Endothelial cell of umbilical vein (primary cell): Measurements from ENCODE around the gene ZEB1. TPM values are rescaled to one million over a fixed set of nuclear protein-coding genes. Genes with fewer than 3 reads are reported as not detected.

Source experiments
- BruUV-seq: library from RNA; stranded (reverse); fragments of 400-500 nt; replicated peaks from 2 replicates; lab custom pipeline; 2021; lab: Mats Ljungman, UMichigan
- CTCF ChIA-PET: fragments of 300-600, 350-600 bp; sonication (Branson Sonifier 250); formaldehyde crosslinking; loops from one replicate; lab custom pipeline; 2021; ENCODE audit warnings: antibody characterized with exemption, inconsistent platforms; lab: Charles Lee
- POLR2A ChIA-PET: fragments of 300-600, 350-600 bp; sonication (Branson Sonifier 250); formaldehyde crosslinking; loops from one replicate; lab custom pipeline; 2021; ENCODE audit warnings: antibody characterized with exemption, inconsistent platforms; lab: Charles Lee
- DNase-seq: peaks from one replicate; pipeline ENCODE4 v3.0.0-alpha.2; 2011; ENCODE audit warnings: low read depth, low spot score
- FAIRE-seq: peaks from 2 replicates; lab custom pipeline; 2011; peaks lifted over from hg19 to GRCh38; lab: Jason Lieb, UNC
- H2AFZ ChIP-seq: 2 replicates; pipeline ENCODE4 v1.6.0; 2012; ENCODE audit warnings: low read depth, low read length, control low read depth, inconsistent platforms
- H3K27ac ChIP-seq: 2 replicates; pipeline ENCODE4 v1.5.1; 2011; ENCODE audit warnings: low read depth, mild to moderate bottlenecking, control low read depth, low read length, moderate library complexity; ENCODE audit not compliant: insufficient read depth
- H3K27me3 ChIP-seq, 2 experiments: 2 replicates each; pipeline versions ENCODE4 v1.6.0 to v1.6.1; 2011; ENCODE audit warnings: low read length in 2 of 2, mixed read lengths in 1 of 2; ENCODE audit not compliant: control insufficient read depth in 2 of 2, insufficient read depth in 2 of 2
- H3K36me3 ChIP-seq, 2 experiments: 2 replicates in 1 of 2; 3 replicates in 1 of 2; pipeline ENCODE4 v1.5.1; 2011; ENCODE audit warnings: low read length in 2 of 2, mild to moderate bottlenecking in 1 of 2, moderate library complexity in 1 of 2; ENCODE audit not compliant: control insufficient read depth in 2 of 2, insufficient read depth in 2 of 2; ENCODE audit errors: extremely low read depth in 1 of 2
- H3K4me1 ChIP-seq: 3 replicates; pipeline ENCODE4 v1.5.1; 2011; ENCODE audit warnings: mild to moderate bottlenecking, low read length; ENCODE audit not compliant: control insufficient read depth, insufficient read depth; ENCODE audit errors: extremely low read depth
- H3K4me2 ChIP-seq: 2 replicates; pipeline ENCODE4 v1.6.1; 2011; ENCODE audit warnings: low read length, control low read depth, mixed read lengths; ENCODE audit not compliant: insufficient read depth
- H3K4me3 ChIP-seq, 3 experiments: fragments of 200-600 bp in 1 of 3; sonication (generic), shearing (Covaris generic) in 1 of 3; replicated peaks in 1 of 3; 2 replicates each; pipeline ENCODE4 v1.5.1; 2011 to 2016; ENCODE audit warnings: control low read depth in 3 of 3, low read length in 3 of 3, mild to moderate bottlenecking in 2 of 3, inconsistent platforms in 1 of 3, low read depth in 1 of 3, moderate library complexity in 1 of 3; ENCODE audit not compliant: insufficient read depth in 1 of 3
- H3K79me2 ChIP-seq: 2 replicates; pipeline ENCODE4 v1.6.0; 2012; ENCODE audit warnings: low read length, inconsistent platforms; ENCODE audit not compliant: control insufficient read depth, insufficient read depth
- H3K9ac ChIP-seq: replicated peaks from 2 replicates; pipeline ENCODE3; 2011; ENCODE audit warnings: low read length, control low read depth; ENCODE audit not compliant: insufficient read depth; ENCODE audit errors: extremely low read depth
- H3K9me1 ChIP-seq: replicated peaks from 3 replicates; pipeline ENCODE4 v1.6.0; 2011; ENCODE audit warnings: mild to moderate bottlenecking, low read length; ENCODE audit not compliant: control insufficient read depth, insufficient read depth; ENCODE audit errors: extremely low read depth
- H3K9me3 ChIP-seq: replicated peaks from 2 replicates; pipeline ENCODE4 v1.5.1; 2012; ENCODE audit warnings: low read length, inconsistent platforms; ENCODE audit not compliant: control insufficient read depth, insufficient read depth
- H4K20me1 ChIP-seq: replicated peaks from 2 replicates; pipeline ENCODE3; 2011; ENCODE audit warnings: mild to moderate bottlenecking, low read length; ENCODE audit not compliant: control insufficient read depth, insufficient read depth; ENCODE audit errors: extremely low read depth
- EZH2 ChIP-seq: IDR thresholded peaks from 2 replicates; pipeline ENCODE4 v1.6.1; 2012; ENCODE audit warnings: borderline replicate concordance, low read depth, mild to moderate bottlenecking, moderate library complexity, low read length, inconsistent platforms; ENCODE audit not compliant: severe bottlenecking
- FOS ChIP-seq: IDR thresholded peaks from 2 replicates; pipeline ENCODE4 v1.6.1; 2011; ENCODE audit warnings: mild to moderate bottlenecking, low read length, moderate library complexity, borderline replicate concordance; ENCODE audit not compliant: insufficient read depth
- GATA2 ChIP-seq: IDR thresholded peaks from 2 replicates; pipeline ENCODE4 v1.7.0; 2011; ENCODE audit warnings: low read depth, mild to moderate bottlenecking, moderate library complexity, mixed read lengths, low read length; ENCODE audit not compliant: insufficient read length, insufficient read depth
- JUN ChIP-seq: IDR thresholded peaks from 2 replicates; pipeline ENCODE4 v1.6.1; 2011; ENCODE audit warnings: borderline replicate concordance, low read depth; ENCODE audit not compliant: insufficient read length, insufficient read depth
- MYC ChIP-seq: IDR thresholded peaks from one replicate; pipeline ENCODE4 v1.6.1; 2011; ENCODE audit warnings: mild to moderate bottlenecking, low read depth, low read length
- POLR2A ChIP-seq: IDR thresholded peaks from 2 replicates; pipeline ENCODE4 v1.6.1; 2012; ENCODE audit warnings: low read depth, mild to moderate bottlenecking, control low read depth, low read length
- POLR2AphosphoS5 ChIP-seq: IDR thresholded peaks from 2 replicates; pipeline ENCODE4 v1.6.1; 2012; ENCODE audit warnings: low read depth, mild to moderate bottlenecking, control low read depth, low read length, moderate library complexity; ENCODE audit not compliant: insufficient read depth
- dilution Hi-C: fragments of 300-500 bp; cut with MboI; formaldehyde crosslinking; loops from one replicate; pipeline ENCODE4 v1.15.0; 2019; ENCODE audit warnings: low sequenced_read_pairs; ENCODE audit not compliant: extremely low pct_ligation_motif_present
- intact Hi-C: fragments of 100-400 bp; cut with micrococcal nuclease; formaldehyde crosslinking; loops from one replicate; pipeline ENCODE4 v1.10.0; 2022
- polyA plus RNA-seq, 4 experiments: library from polyadenylated mRNA; depleted of rRNA in 3 of 4; stranded (reverse) in 3 of 4; unstranded in 1 of 4; fragments of >200 nt; gene quantifications; 2 replicates each; pipeline versions ENCODE4 v1.2.1 to v1.2.3, GENCODE V29; 2011 to 2012; ENCODE audit warnings: missing spikeins in 1 of 4
- total RNA-seq: library from RNA; stranded (reverse); gene quantifications from 2 replicates; pipeline ENCODE4 v1.2.3, GENCODE V29; 2021
- TF ChIP-seq, protein P1 (sequence below): IDR thresholded peaks from 2 replicates; pipeline ENCODE4 v1.6.1; 2011; ENCODE audit not compliant: insufficient read depth, insufficient read length
- TF ChIP-seq, protein P2 (sequence below), 2 donors: IDR thresholded peaks; 1 replicate in 1 of 2; 2 replicates in 1 of 2; pipeline ENCODE4 v1.5.1; 2011; ENCODE audit warnings: low read length in 2 of 2, mild to moderate bottlenecking in 2 of 2, moderate library complexity in 2 of 2, control low read depth in 1 of 2, inconsistent platforms in 1 of 2, low read depth in 1 of 2; ENCODE audit not compliant: insufficient read depth in 1 of 2; ENCODE audit errors: extremely low read depth in 1 of 2

Gene ZEB1
- total and polyA plus RNA-seq, 2 donors (not counting 3 experiments of a cell fraction or from before 2014, with no cell fraction given), result 19.8 to 130 TPM

DNA sequence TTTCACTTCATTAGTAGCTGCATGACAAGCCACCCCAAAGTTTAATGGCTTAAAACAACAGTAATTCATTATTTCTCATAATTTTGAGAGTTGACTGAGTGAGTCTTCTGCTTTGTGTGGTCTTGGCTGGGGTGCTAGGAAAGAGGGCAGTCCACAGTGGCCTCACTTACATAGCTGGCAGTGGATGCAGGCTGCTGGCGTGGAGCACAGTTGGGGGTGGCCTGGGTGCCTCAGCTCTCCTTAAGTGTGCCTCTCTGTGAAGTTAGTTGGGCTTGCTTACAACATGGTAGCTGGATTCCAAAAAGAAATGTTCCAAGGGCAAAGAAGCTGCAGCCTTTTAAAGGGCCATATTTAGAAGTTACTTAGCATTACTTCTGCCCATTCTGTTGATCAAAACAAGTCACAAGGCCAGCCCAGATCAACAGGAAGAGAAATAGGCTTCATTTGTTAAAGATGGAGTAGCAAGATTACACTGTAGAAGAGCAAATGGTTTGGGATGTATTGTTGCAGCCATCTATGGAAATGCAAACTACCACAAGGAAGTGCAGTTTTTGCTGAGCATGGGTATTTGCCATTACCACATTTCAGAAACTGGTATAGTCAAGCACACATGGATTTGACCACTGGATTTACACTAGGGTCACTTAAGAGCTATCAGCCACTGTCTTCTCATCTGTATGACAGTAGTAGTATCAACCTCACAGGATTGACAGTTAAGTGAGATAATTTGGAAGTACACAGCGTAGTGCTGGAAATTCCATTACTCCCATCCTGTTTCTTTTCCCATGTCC lies 33.6 kb downstream of the ZEB1 start:
- BruUV-seq, result no TSS peak
- FAIRE-seq (no peak), DNase-seq (no peak)
- dilution Hi-C loops, result no loop called here
- no peak for TF ChIP-seq MYC
- TF ChIP-seq EZH2, result no peak
- Histone ChIP-seq H2AFZ (no peak overlapping the region), H3K9ac (no peak overlapping the region), H3K4me3 (no peak overlapping the region), H3K79me2 (peaks cover 98% of the 10 kb centered on the region), H3K36me3 (no peaks in the 10 kb centered on the region), H3K9me1 (no peaks in the 10 kb centered on the region), H4K20me1 (peaks cover under 1% of the 10 kb centered on the region), H3K27ac (no peak overlapping the region), H3K4me2 (no peak overlapping the region), H3K4me1 (peaks cover 9% of the 10 kb centered on the region), H3K27me3 (no peaks in the 10 kb centered on the region), H3K9me3 (no peaks in the 10 kb centered on the region)
- POLR2A ChIA-PET, result no interaction called here
- CTCF ChIA-PET, result interaction anchor here (0.8 to 3.1 kb wide), 5 partner anchors 10 to 568 kb away, joined by 3 to 11 read pairs (median 7); no protein-coding TSS in a partner anchor
- intact Hi-C loops, result loop anchor here (1.0 kb wide), 1 partner anchor 568 kb away; no protein-coding TSS in a partner anchor

DNA sequence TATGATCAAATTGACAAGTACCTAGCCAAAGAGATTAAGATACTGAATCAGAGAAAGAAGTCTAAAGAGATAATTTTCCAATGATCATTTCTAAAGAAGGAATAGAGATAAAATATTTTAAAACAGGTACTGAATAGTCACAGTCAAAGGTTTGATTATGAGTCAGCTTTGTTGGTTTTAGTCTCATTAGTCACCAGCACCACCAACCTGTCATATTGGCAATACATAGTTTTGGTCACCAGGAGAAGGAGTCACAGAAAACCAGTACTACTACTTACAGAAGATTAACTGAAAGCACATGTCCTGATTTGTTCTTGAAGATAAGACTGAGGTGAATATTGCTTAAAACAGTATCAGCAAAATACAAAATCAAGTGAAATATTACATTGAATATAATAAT lies 34.6 kb downstream of the ZEB1 start:
- peaks cover 97% of the 10 kb centered on the region for H3K79me2 ChIP-seq
- no peaks in the 10 kb centered on the region for H3K9me1 ChIP-seq
- dilution Hi-C loops (no loop called here), intact Hi-C loops (loop anchor here (1.0 kb wide), 1 partner anchor 569 kb away; no protein-coding TSS in a partner anchor)
- FAIRE-seq (peak; percentile 61), DNase-seq (peak; percentile 66)
- CTCF ChIA-PET, result interaction anchor here (0.8 to 3.1 kb wide), 7 partner anchors 8 to 569 kb away, joined by 3 to 11 read pairs (median 4); partner anchors contain the start of gene ZNF438
- no TSS peak for BruUV-seq
- POLR2A ChIA-PET, result no interaction called here
- H3K4me1 ChIP-seq, result peaks cover 9% of the 10 kb centered on the region
- no peak overlapping the region for H3K4me2 ChIP-seq
- H3K4me3 ChIP-seq, result no peak overlapping the region
- peaks cover 3% of the 10 kb centered on the region for H4K20me1 ChIP-seq
- no peaks in the 10 kb centered on the region for H3K9me3 ChIP-seq
- TF ChIP-seq MYC, result no peak
- TF ChIP-seq EZH2, result no peak
- TF ChIP-seq, protein P1, sequence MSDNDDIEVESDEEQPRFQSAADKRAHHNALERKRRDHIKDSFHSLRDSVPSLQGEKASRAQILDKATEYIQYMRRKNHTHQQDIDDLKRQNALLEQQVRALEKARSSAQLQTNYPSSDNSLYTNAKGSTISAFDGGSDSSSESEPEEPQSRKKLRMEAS, result no peak
- TF ChIP-seq POLR2A, result no peak
- no peak for TF ChIP-seq POLR2AphosphoS5
- peak; percentile 68 for TF ChIP-seq JUN
- TF ChIP-seq FOS, result peak; percentile 60
- no peak for TF ChIP-seq GATA2
- TF ChIP-seq, protein P2, sequence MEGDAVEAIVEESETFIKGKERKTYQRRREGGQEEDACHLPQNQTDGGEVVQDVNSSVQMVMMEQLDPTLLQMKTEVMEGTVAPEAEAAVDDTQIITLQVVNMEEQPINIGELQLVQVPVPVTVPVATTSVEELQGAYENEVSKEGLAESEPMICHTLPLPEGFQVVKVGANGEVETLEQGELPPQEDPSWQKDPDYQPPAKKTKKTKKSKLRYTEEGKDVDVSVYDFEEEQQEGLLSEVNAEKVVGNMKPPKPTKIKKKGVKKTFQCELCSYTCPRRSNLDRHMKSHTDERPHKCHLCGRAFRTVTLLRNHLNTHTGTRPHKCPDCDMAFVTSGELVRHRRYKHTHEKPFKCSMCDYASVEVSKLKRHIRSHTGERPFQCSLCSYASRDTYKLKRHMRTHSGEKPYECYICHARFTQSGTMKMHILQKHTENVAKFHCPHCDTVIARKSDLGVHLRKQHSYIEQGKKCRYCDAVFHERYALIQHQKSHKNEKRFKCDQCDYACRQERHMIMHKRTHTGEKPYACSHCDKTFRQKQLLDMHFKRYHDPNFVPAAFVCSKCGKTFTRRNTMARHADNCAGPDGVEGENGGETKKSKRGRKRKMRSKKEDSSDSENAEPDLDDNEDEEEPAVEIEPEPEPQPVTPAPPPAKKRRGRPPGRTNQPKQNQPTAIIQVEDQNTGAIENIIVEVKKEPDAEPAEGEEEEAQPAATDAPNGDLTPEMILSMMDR (IDR thresholded peaks at IDR 0.05; ENCODE audit: extremely low read depth in 1 of 2, insufficient read depth in 1 of 2, low read depth in 1 of 2, low read length in 2 of 2), result no peak
- no peaks in the 10 kb centered on the region for H3K27me3 ChIP-seq
- no peak overlapping the region for H2AFZ ChIP-seq
- H3K9ac ChIP-seq, result no peak overlapping the region
- H3K36me3 ChIP-seq, result no peaks in the 10 kb centered on the region
- no peak overlapping the region for H3K27ac ChIP-seq
